Transverse colon (tissue), 4 donors: ENCODE measurements around the gene AGTRAP. TPM values are rescaled to one million over a fixed set of nuclear protein-coding genes. Genes with fewer than 3 reads are reported as not detected.

Source experiments
- DNase-seq: peaks from one replicate; pipeline ENCODE4 v3.0.0-alpha.2; 2019
- H3K27ac ChIP-seq, 4 donors: fragments of 200-600 bp; sonication (generic); 2 replicates each; pipeline ENCODE4 v1.5.1; 2016 to 2018; ENCODE audit warnings: inconsistent platforms in 4 of 4
- H3K27me3 ChIP-seq: fragments of 200-600 bp; sonication (generic); 2 replicates; pipeline ENCODE4 v1.5.1; 2017; ENCODE audit warnings: inconsistent platforms
- H3K36me3 ChIP-seq, 4 donors: fragments of 200-600 bp; sonication (generic); 2 replicates each; pipeline ENCODE4 v1.5.1; 2017 to 2019; ENCODE audit warnings: inconsistent platforms in 4 of 4
- H3K4me1 ChIP-seq, 4 donors: fragments of 200-600 bp; sonication (generic); 2 replicates each; pipeline ENCODE4 v1.5.1; 2017 to 2020; ENCODE audit warnings: inconsistent platforms in 4 of 4
- H3K4me3 ChIP-seq, 4 donors: fragments of 200-600 bp; sonication (generic); 1 replicate in 1 of 4; 2 replicates in 3 of 4; pipeline versions ENCODE4 v1.5.1 to v1.6.1; 2017 to 2019; ENCODE audit warnings: inconsistent platforms in 4 of 4
- H3K9me3 ChIP-seq, 2 donors: fragments of 200-600 bp; sonication (generic); 2 replicates each; pipeline ENCODE4 v1.5.1; 2017 to 2019; ENCODE audit warnings: inconsistent platforms in 2 of 2
- EP300 ChIP-seq: sonication (generic); formaldehyde crosslinking; IDR thresholded peaks from one replicate; pipeline ENCODE4 v1.6.1; 2017; ENCODE audit warnings: antibody characterized with exemption, low read depth
- POLR2A ChIP-seq: fragments of 450-650 bp; IDR thresholded peaks from one replicate; pipeline ENCODE4 v1.6.1; 2016; ENCODE audit warnings: antibody characterized with exemption, mild to moderate bottlenecking, moderate library complexity
- POLR2AphosphoS5 ChIP-seq, 3 donors: sonication (generic); formaldehyde crosslinking; IDR thresholded peaks; one replicate each; pipeline ENCODE4 v1.6.1; 2016; ENCODE audit warnings: antibody characterized with exemption in 3 of 3
- WGBS, 2 donors: methylation state at CpG; one replicate each; pipeline ENCODE4 v1.1.5; 2018; ENCODE audit warnings: low coverage in 1 of 2; 5-methylcytosine and 5-hydroxymethylcytosine counted together
- in situ Hi-C, 4 donors: fragments of 200-750 bp; cut with MboI; loops; one replicate each; pipeline versions ENCODE4 v1.15.0 to v1.15.1; 2017; ENCODE audit warnings: low sequenced_read_pairs in 3 of 4, low pct_ligation_motif_present in 1 of 4, low pct_unique_long_range_greater_than_20kb in 1 of 4
- intact Hi-C: fragments of 100-400 bp; cut with DNase I; formaldehyde crosslinking; loops from one replicate; pipeline ENCODE4 v1.15.1; 2023; ENCODE audit warnings: low total_unique reads
- total RNA-seq, 4 donors: library from RNA; depleted of rRNA; stranded (reverse); fragments of >200 nt; gene quantifications; one replicate each; pipeline ENCODE4 v1.1.0, GENCODE V29; 2016
- TF ChIP-seq, protein P1 (sequence below), 5 experiments: fragments of 200-600 bp in 3 of 5; fragments of 450-650 bp in 2 of 5; sonication (generic) in 3 of 5; IDR thresholded peaks; 1 replicate in 2 of 5; 2 replicates in 3 of 5; pipeline ENCODE4 v1.5.1; 2016 to 2017; ENCODE audit warnings: antibody characterized with exemption in 5 of 5, inconsistent platforms in 3 of 5, mild to moderate bottlenecking in 2 of 5, moderate library complexity in 1 of 5

AGTRAP gene
- total RNA-seq, 4 donors from 2014 or later: 1.2 to 27.0 (median 22.7) TPM

DNA sequence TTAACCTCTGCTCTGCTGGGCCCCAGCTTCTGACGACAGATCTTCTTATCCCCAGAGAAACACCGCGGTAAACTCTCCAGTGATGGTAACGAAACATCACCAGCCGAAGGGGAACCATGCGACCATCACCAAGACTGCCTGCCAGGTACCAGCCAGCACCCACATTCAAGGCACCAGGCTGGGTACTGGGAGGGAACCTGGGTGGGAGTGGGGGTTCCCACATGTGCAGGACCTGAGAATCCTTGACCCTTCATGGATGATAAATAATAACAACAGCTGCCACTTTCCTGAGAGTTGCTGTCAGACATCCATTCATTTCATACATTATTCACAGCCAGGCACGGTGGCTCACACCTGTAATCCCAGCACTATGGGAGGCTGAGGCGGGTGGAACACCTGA, 23.7 kb upstream of the AGTRAP start:
- in situ Hi-C loops: loop anchor here in 3 of 4 donors (10.0 kb wide), 1 partner anchor 47 kb away; the partner anchor contains the start of gene FBXO6 (in 3 of the 3)
- WGBS, 2 donors: 83% methylated on average over 8 of the region's 8 CpGs; no CpG with 5 or more reads in 1 of the 2 donors

DNA sequence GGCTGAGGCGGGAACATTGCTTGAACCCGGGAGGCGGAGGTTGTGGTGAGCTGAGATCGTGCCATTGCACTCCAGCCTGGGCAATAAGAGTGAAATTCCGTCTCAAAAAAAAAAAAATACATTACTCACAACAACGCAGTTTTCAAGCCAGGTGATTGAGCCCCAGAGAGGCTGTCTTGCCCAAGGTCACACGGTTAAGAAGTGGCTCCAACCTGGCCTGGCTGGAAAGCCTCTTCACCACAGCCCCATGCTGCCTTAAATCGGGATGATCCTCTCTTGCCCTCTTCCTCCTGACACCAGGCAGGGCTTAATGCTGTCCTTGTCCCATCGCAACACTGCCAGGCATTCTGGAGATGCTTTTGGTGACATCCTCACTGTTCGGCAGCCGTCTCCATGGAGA, 22.8 kb upstream of the AGTRAP start:
- Histone ChIP-seq H3K4me1 (no peaks in the 10 kb centered on the region), H3K36me3 (no peaks in the 10 kb centered on the region), H3K27me3 (peaks cover 9% of the 10 kb centered on the region), H3K27ac (no peak overlapping the region), H3K9me3 (no peaks in the 10 kb centered on the region), H3K4me3 (no peak overlapping the region)
- intact Hi-C loops (no loop called here), in situ Hi-C loops (loop anchor here in 3 of 4 donors (10.0 kb wide), 1 partner anchor 48 kb away; the partner anchor contains the start of gene FBXO6 (in 3 of the 3))
- no peak for DNase-seq
- TF ChIP-seq POLR2A (no peak), POLR2AphosphoS5 (IDR thresholded peaks at IDR 0.05) (no peak), EP300 (no peak)
- TF ChIP-seq, protein P1, sequence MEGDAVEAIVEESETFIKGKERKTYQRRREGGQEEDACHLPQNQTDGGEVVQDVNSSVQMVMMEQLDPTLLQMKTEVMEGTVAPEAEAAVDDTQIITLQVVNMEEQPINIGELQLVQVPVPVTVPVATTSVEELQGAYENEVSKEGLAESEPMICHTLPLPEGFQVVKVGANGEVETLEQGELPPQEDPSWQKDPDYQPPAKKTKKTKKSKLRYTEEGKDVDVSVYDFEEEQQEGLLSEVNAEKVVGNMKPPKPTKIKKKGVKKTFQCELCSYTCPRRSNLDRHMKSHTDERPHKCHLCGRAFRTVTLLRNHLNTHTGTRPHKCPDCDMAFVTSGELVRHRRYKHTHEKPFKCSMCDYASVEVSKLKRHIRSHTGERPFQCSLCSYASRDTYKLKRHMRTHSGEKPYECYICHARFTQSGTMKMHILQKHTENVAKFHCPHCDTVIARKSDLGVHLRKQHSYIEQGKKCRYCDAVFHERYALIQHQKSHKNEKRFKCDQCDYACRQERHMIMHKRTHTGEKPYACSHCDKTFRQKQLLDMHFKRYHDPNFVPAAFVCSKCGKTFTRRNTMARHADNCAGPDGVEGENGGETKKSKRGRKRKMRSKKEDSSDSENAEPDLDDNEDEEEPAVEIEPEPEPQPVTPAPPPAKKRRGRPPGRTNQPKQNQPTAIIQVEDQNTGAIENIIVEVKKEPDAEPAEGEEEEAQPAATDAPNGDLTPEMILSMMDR (IDR thresholded peaks at IDR 0.05): no peak
- WGBS, 2 donors: 77% methylated on average over 11 of the region's 11 CpGs; no CpG with 5 or more reads in 1 of the 2 donors

More for the DNA sequence above, 23.7 kb upstream of the AGTRAP start:
- no peak for DNase-seq
- Histone ChIP-seq H3K27me3 (peaks cover 9% of the 10 kb centered on the region), H3K4me1 (no peaks in the 10 kb centered on the region), H3K36me3 (no peaks in the 10 kb centered on the region), H3K27ac (no peak overlapping the region), H3K9me3 (no peaks in the 10 kb centered on the region), H3K4me3 (no peak overlapping the region)
- intact Hi-C loops: no loop called here
- TF ChIP-seq POLR2A (no peak), POLR2AphosphoS5 (IDR thresholded peaks at IDR 0.05) (no peak), EP300 (no peak)
- TF ChIP-seq, protein P1 (IDR thresholded peaks at IDR 0.05): no peak

DNA sequence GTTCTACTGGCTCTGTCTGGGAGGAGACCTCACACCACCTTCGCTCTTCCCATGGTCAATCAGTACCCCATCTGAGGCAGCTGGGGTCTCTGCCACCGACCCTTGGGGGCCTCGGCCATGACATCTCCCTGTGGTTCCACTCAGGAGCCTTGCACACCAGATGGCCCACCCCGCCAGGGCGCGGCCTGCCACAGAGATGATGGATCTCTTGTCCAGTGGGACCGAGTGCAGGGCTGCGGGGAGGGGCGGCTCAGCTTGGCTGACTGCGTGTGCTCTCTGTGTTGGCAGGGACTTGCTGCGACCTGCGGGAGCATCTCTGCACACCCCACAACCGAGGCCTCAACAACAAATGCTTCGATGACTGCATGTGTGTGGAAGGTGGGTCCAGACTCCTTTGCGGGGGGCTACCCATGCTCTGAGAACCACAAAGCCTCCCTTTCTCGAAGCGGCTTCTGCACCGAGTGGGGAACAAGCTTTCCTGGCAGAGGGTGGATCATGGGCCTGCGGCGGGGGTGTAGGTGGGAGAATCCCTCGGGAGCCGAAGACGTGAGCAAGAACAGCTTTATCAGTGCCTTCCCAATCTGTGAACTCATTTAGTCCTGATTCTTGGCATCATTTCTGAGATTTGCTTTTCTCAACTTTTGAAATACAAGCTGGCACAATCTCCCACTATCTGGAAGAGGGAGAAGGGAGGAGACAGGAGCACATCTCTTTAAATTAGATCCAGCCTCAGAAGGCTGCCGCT, 20.9 kb upstream of the AGTRAP start:
- Histone ChIP-seq H3K4me1 (peaks cover 0 to 12% (median 3%) of the 10 kb centered on the region in 4 donors), H3K9me3 (no peaks in the 10 kb centered on the region), H3K4me3 (no peak overlapping the region), H3K27ac (no peak overlapping the region), H3K27me3 (peaks cover 9% of the 10 kb centered on the region), H3K36me3 (no peaks in the 10 kb centered on the region)
- intact Hi-C loops: loop anchor here (5.0 kb wide), 1 partner anchor 63 kb away; the partner anchor contains the start of genes FBXO2 and FBXO44
- in situ Hi-C loops: loop anchor here (5.0 to 10.0 kb wide), 2 partner anchors 50 to 58 kb away; partner anchors contain the start of gene FBXO6 (in 3 of the 4)
- no peak for TF ChIP-seq POLR2A
- no peak for DNase-seq
- WGBS, 2 donors: 85 to 89% methylated on average over 1 to 20 of the region's 24 CpGs

DNA sequence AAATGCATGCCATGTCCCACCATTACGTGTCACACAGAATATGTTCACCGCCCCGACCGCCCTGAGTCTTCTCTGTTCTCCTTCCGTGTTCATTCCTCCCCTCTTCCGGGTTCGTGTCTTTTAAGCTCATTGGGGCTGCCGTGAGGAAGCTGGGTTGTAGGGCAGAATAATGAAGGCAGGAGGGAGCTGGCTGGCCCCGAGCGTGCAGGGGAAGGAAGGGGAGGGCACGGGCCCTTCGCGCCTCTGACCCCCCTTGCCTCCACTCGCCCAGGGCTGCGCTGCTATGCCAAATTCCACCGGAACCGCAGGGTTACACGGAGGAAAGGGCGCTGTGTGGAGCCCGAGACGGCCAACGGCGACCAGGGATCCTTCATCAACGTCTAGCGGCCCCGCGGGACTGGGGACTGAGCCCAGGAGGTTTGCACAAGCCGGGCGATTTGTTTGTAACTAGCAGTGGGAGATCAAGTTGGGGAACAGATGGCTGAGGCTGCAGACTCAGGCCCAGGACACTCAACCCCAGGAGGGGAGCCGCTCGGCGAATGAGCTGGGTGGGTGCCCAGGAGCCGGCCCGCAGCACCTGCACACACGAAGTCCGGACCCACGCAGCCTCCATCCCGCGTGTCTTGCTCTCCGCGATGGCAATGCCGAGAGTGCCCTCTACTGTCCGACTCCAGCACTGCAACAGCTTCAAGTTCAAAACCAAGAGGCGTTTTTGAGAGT, 16.5 kb upstream of the AGTRAP start:
- Histone ChIP-seq H3K36me3 (no peaks in the 10 kb centered on the region), H3K27ac (peak overlapping the region; percentile 54 to 79 (median 72)), H3K27me3 (peaks cover 3% of the 10 kb centered on the region), H3K4me3 (peak overlapping the region; percentile 24 to 43 (median 36)), H3K9me3 (no peaks in the 10 kb centered on the region), H3K4me1 (peaks cover 0 to 14% (median 4%) of the 10 kb centered on the region in 4 donors)
- 3 to 17% methylated on average over 8 to 44 of the region's 44 CpGs for WGBS, 2 donors
- in situ Hi-C loops (loop anchor here (5.0 to 10.0 kb wide), 2 partner anchors 55 to 62 kb away; partner anchors contain the start of gene FBXO6 (in 3 of the 4)), intact Hi-C loops (loop anchor here (5.0 kb wide), 1 partner anchor 67 kb away; the partner anchor contains the start of genes FBXO2 and FBXO44)
- peak; percentile 88 for DNase-seq
- TF ChIP-seq EP300: no peak
- TF ChIP-seq POLR2AphosphoS5 (IDR thresholded peaks at IDR 0.05): peak in 1 of 3 donors; percentile 24
- TF ChIP-seq, protein P1 (IDR thresholded peaks at IDR 0.05): peak; percentile 91 to 98 (median 94)
